SH-SY5Y (cell line): ENCODE measurements around the gene DPH6.

Experiments used
- GATA2 ChIP-seq: IDR thresholded peaks from 2 replicates; pipeline ENCODE4 v1.6.1; 2011; ENCODE audit warnings: mild to moderate bottlenecking, low read depth, low read length
- GATA3 ChIP-seq: IDR thresholded peaks from 2 replicates; pipeline ENCODE4 v1.6.1; 2011; ENCODE audit warnings: low read depth, mild to moderate bottlenecking, low read length, moderate library complexity

DNA sequence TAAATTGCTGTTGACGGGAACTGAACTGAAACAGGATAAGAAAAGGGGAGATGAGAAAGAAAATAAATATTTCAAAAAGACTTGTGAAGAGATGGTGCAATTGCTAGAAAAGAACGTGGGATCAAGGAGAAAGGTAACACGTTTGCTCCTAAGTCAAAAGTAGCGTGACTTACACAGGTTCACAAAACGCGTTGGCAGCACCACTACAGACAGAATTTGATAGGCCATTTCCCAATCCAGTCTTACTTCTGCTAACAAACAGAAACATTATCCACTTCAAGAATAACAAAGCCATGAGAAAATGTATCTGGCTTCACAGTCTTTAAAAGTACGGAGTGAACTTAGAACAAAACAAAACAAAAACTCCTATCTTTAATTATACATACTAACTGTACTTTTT, 75.5 kb downstream of the DPH6 start:
- no peak for TF ChIP-seq GATA2
- no peak for TF ChIP-seq GATA3
